ENCODE results near the gene ITIH1.
A peak's percentile ranks its signal among the peaks of the same experiment; 100 is the strongest.

ITIH1 gene

GRCh38 chr3:52782412-52783210, 5.2 kb downstream of the ITIH1 start:
- DNase-seq: peak in 1 of 2 donors; percentile 42
- H3K4me1 ChIP-seq: peaks cover 0 to 5% (median 0%) of the 10 kb centered on the region in 4 donors
- peaks cover 0 to 14% of the 10 kb centered on the region in 2 donors for H3K27me3 ChIP-seq
- no peak overlapping the region for H3K4me3 ChIP-seq
- H3K9me3 ChIP-seq: no peaks in the 10 kb centered on the region
- intact Hi-C loops (cut with DNase I; ENCODE audit: low total_unique reads): no loop called here
- TF ChIP-seq, protein P1, sequence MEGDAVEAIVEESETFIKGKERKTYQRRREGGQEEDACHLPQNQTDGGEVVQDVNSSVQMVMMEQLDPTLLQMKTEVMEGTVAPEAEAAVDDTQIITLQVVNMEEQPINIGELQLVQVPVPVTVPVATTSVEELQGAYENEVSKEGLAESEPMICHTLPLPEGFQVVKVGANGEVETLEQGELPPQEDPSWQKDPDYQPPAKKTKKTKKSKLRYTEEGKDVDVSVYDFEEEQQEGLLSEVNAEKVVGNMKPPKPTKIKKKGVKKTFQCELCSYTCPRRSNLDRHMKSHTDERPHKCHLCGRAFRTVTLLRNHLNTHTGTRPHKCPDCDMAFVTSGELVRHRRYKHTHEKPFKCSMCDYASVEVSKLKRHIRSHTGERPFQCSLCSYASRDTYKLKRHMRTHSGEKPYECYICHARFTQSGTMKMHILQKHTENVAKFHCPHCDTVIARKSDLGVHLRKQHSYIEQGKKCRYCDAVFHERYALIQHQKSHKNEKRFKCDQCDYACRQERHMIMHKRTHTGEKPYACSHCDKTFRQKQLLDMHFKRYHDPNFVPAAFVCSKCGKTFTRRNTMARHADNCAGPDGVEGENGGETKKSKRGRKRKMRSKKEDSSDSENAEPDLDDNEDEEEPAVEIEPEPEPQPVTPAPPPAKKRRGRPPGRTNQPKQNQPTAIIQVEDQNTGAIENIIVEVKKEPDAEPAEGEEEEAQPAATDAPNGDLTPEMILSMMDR (IDR thresholded peaks at IDR 0.05): no peak
- H3K27ac ChIP-seq: no peak overlapping the region
- no peaks in the 10 kb centered on the region for H3K36me3 ChIP-seq

- Histone ChIP-seq H3K4me1 (peaks cover 0 to 10% (median 1%) of the 10 kb centered on the region in 4 donors), H3K9me3 (no peaks in the 10 kb centered on the region), H3K27me3 (peaks cover 0 to 14% of the 10 kb centered on the region in 2 donors), H3K36me3 (no peaks in the 10 kb centered on the region), H3K27ac (no peak overlapping the region), H3K4me3 (no peak overlapping the region)
- TF ChIP-seq, protein P1 (IDR thresholded peaks at IDR 0.05): peak in 1 of 2 experiments; percentile 19
- DNase-seq: peak in 1 of 2 donors; percentile 41
- intact Hi-C loops (cut with DNase I; ENCODE audit: low total_unique reads): no loop called here
Measured at GRCh38 chr3:52783211-52783555, 5.8 kb downstream of the ITIH1 start.

GRCh38 chr3:52784021-52784621, 6.7 kb downstream of the ITIH1 start:
- no peaks in the 10 kb centered on the region for H3K36me3 ChIP-seq
- TF ChIP-seq, protein P1 (IDR thresholded peaks at IDR 0.05): no peak
- no peaks in the 10 kb centered on the region for H3K9me3 ChIP-seq
- peak in 1 of 2 donors; percentile 62 for DNase-seq
- no peak overlapping the region for H3K4me3 ChIP-seq
- no peak overlapping the region for H3K27ac ChIP-seq
- H3K4me1 ChIP-seq: peaks cover 0 to 13% (median 2%) of the 10 kb centered on the region in 4 donors
- H3K27me3 ChIP-seq: peaks cover 0 to 14% of the 10 kb centered on the region in 2 donors
- intact Hi-C loops (cut with DNase I; ENCODE audit: low total_unique reads): no loop called here

GRCh38 chr3:52784931-52785590, 7.7 kb downstream of the ITIH1 start:
- no peak overlapping the region for H3K4me3 ChIP-seq
- H3K9me3 ChIP-seq: no peaks in the 10 kb centered on the region
- peak in 1 of 2 donors; percentile 27 for DNase-seq
- TF ChIP-seq, protein P1 (IDR thresholded peaks at IDR 0.05): no peak
- H3K27ac ChIP-seq: no peak overlapping the region
- H3K36me3 ChIP-seq: no peaks in the 10 kb centered on the region
- H3K27me3 ChIP-seq: peaks cover 0 to 11% of the 10 kb centered on the region in 2 donors
- peaks cover 0 to 13% (median 2%) of the 10 kb centered on the region in 4 donors for H3K4me1 ChIP-seq
- intact Hi-C loops (cut with DNase I; ENCODE audit: low total_unique reads): no loop called here

GRCh38 chr3:52786330-52787215, 9.2 kb downstream of the ITIH1 start:
- TF ChIP-seq, protein P1 (IDR thresholded peaks at IDR 0.05): no peak
- Histone ChIP-seq H3K9me3 (no peaks in the 10 kb centered on the region), H3K36me3 (no peaks in the 10 kb centered on the region), H3K27ac (no peak overlapping the region), H3K27me3 (peaks cover 0 to 11% of the 10 kb centered on the region in 2 donors), H3K4me3 (no peak overlapping the region), H3K4me1 (peaks cover 0 to 13% (median 2%) of the 10 kb centered on the region in 4 donors)
- peak in 1 of 2 donors; percentile 35 for DNase-seq
- intact Hi-C loops (cut with DNase I; ENCODE audit: low total_unique reads): no loop called here
